Measurements from ENCODE around the gene PROM2. TPM values are rescaled to one million over a fixed set of nuclear protein-coding genes. Genes with fewer than 3 reads are reported as not detected.

Gene PROM2
- total and polyA plus RNA-seq, 4 donors = 0.11 to 1.1 (median 0.24) TPM

- Histone ChIP-seq H3K4me1 (ENCODE audit: control insufficient read depth in 4 of 4, insufficient read depth in 4 of 4, low read length in 3 of 4) (no peaks in the 10 kb centered on the region), H3K9me3 (ENCODE audit: control insufficient read depth in 4 of 4, low read length in 3 of 4) (peaks cover 0 to 2% (median 0%) of the 10 kb centered on the region in 4 donors), H3K36me3 (ENCODE audit: control insufficient read depth in 4 of 4, insufficient read depth in 3 of 4, low read depth in 1 of 4, low read length in 3 of 4) (no peaks in the 10 kb centered on the region), H3K4me3 (ENCODE audit: low read depth in 1 of 3, low read length in 3 of 3) (no peak overlapping the region), H3K27me3 (ENCODE audit: control insufficient read depth in 4 of 4, insufficient read depth in 4 of 4, low read length in 3 of 4) (no peaks in the 10 kb centered on the region), H3K9ac (ENCODE audit: low read depth in 1 of 2, low read length in 2 of 2) (no peak overlapping the region), H3K27ac (ENCODE audit: low read depth in 1 of 2, low read length in 2 of 2) (no peak overlapping the region)
- DNase-seq (ENCODE audit: low spot score) = no peak
- WGBS = 67% methylated on average over 4 of the region's 4 CpGs
- TF ChIP-seq CTCF (IDR thresholded peaks at IDR 0.05; ENCODE audit: low read depth, low read length, missing input control) (no peak), NR2F2 (IDR thresholded peaks at IDR 0.05) (no peak), RAD21 (IDR thresholded peaks at IDR 0.05) (no peak), FOXA2 (IDR thresholded peaks at IDR 0.05) (no peak), REST (IDR thresholded peaks at IDR 0.05) (no peak), FOXA1 (IDR thresholded peaks at IDR 0.05) (no peak), SP1 (IDR thresholded peaks at IDR 0.05) (no peak), EGR1 (IDR thresholded peaks at IDR 0.05; ENCODE audit: low read depth in 2 of 2) (no peak), GABPA (IDR thresholded peaks at IDR 0.05 in 1 of 2, conservative IDR thresholded peaks at IDR 0.05 in 1 of 2) (no peak), TAF1 (conservative IDR thresholded peaks at IDR 0.05) (no peak), ATF3 (IDR thresholded peaks at IDR 0.05) (no peak), JUND (IDR thresholded peaks at IDR 0.05) (no peak), MAX (IDR thresholded peaks at IDR 0.05) (no peak), YY1 (IDR thresholded peaks at IDR 0.05) (no peak), ZBTB33 (IDR thresholded peaks at IDR 0.05) (no peak), HNF4A (conservative IDR thresholded peaks at IDR 0.05) (no peak), RXRA (IDR thresholded peaks at IDR 0.05) (no peak), HNF4G (IDR thresholded peaks at IDR 0.05) (no peak)
Observed at GRCh38 chr2:95285542-95285932, 11.3 kb downstream of the PROM2 start.

Measured in liver (tissue), 9 donors.